Neural cell (in vitro differentiated cells): ENCODE data around the gene UROC1. TPM values are rescaled to one million over a fixed set of nuclear protein-coding genes. Genes with fewer than 3 reads are reported as not detected.

ENCODE experiments used
- H2AFZ ChIP-seq: fragments of 200-600, 300-800 bp; sonication (generic), shearing (Covaris generic); 2 replicates; pipeline ENCODE4 v1.6.0; 2014; ENCODE audit warnings: low read depth, mild to moderate bottlenecking, antibody characterized with exemption, low read length, moderate library complexity
- H3F3A ChIP-seq: fragments of 200-600 bp; shearing (Covaris generic); 2 replicates; pipeline ENCODE4 v1.6.1; 2016; ENCODE audit warnings: mild to moderate bottlenecking, moderate library complexity, mixed read lengths, antibody characterized with exemption, low read length; ENCODE audit not compliant: insufficient read depth, poor library complexity, severe bottlenecking
- H3K27ac ChIP-seq: fragments of 200-600, 300-800 bp; sonication (generic), shearing (Covaris generic); 2 replicates; pipeline ENCODE4 v1.5.1; 2014; ENCODE audit warnings: mild to moderate bottlenecking, low read length, moderate library complexity
- H3K27me3 ChIP-seq: fragments of 300-800, 200-600 bp; sonication (generic), shearing (Covaris generic); 2 replicates; pipeline ENCODE4 v1.6.0; 2014; ENCODE audit warnings: mild to moderate bottlenecking, low read depth, low read length, moderate library complexity; ENCODE audit not compliant: insufficient read depth
- H3K36me3 ChIP-seq: fragments of 300-800, 200-600 bp; sonication (generic), shearing (Covaris generic); 2 replicates; pipeline ENCODE4 v1.5.1; 2014; ENCODE audit warnings: mild to moderate bottlenecking, antibody characterized with exemption, low read length, moderate library complexity; ENCODE audit not compliant: insufficient read depth
- H3K4me2 ChIP-seq: fragments of 300-800, 200-600 bp; sonication (generic), shearing (Covaris generic); 2 replicates; pipeline ENCODE4 v1.6.0; 2014; ENCODE audit warnings: mild to moderate bottlenecking, low read length
- H3K4me3 ChIP-seq: fragments of 300-800, 200-600 bp; sonication (generic), shearing (Covaris generic); 2 replicates; pipeline ENCODE4 v1.5.1; 2014; ENCODE audit warnings: mild to moderate bottlenecking, low read length, moderate library complexity
- H3K79me2 ChIP-seq: fragments of 200-600 bp; shearing (Covaris generic); replicated peaks from 2 replicates; pipeline ENCODE4 v1.6.0; 2014; ENCODE audit warnings: mild to moderate bottlenecking, low read length, moderate library complexity; ENCODE audit not compliant: insufficient read depth
- H3K9ac ChIP-seq: fragments of 300-800, 200-600 bp; sonication (generic), shearing (Covaris generic); 2 replicates; pipeline ENCODE4 v1.6.1; 2016; ENCODE audit warnings: mild to moderate bottlenecking, low read length, mixed read lengths
- H3K9me2 ChIP-seq: fragments of 200-600 bp; shearing (Covaris generic); 2 replicates; pipeline ENCODE4 v1.6.1; 2016; ENCODE audit warnings: mild to moderate bottlenecking, low read length, mixed read lengths; ENCODE audit not compliant: insufficient read depth
- H3K9me3 ChIP-seq: fragments of 200-600, 300-800 bp; sonication (generic), shearing (Covaris generic); 2 replicates; pipeline ENCODE4 v1.6.1; 2016; ENCODE audit warnings: mild to moderate bottlenecking, mixed run types, low read length, moderate library complexity, mixed read lengths
- H4K20me1 ChIP-seq: fragments of 200-600 bp; shearing (Covaris generic); 2 replicates; pipeline ENCODE4 v1.6.1; 2016; ENCODE audit warnings: mild to moderate bottlenecking, mixed run types; ENCODE audit not compliant: insufficient read depth
- CTCF ChIP-seq: fragments of 450-650 bp; IDR thresholded peaks from 2 replicates; pipeline ENCODE4 v1.5.1; 2014; ENCODE audit warnings: antibody characterized with exemption, mild to moderate bottlenecking, moderate library complexity; ENCODE audit not compliant: poor library complexity, severe bottlenecking
- EP300 ChIP-seq: fragments of 450-650 bp; conservative IDR thresholded peaks from 2 replicates; pipeline ENCODE4 v1.6.1; 2014; ENCODE audit warnings: antibody characterized with exemption, mild to moderate bottlenecking, moderate library complexity; ENCODE audit not compliant: poor library complexity, severe bottlenecking
- EZH2 ChIP-seq: fragments of 200-600, 300-800 bp; shearing (Covaris generic), sonication (generic); IDR thresholded peaks from 2 replicates; pipeline ENCODE4 v1.6.1; 2014; ENCODE audit warnings: antibody characterized with exemption, low read length, borderline replicate concordance, mild to moderate bottlenecking; ENCODE audit not compliant: insufficient read depth, poor library complexity, severe bottlenecking
- MXI1 ChIP-seq: fragments of 450-650 bp; conservative IDR thresholded peaks from 2 replicates; pipeline ENCODE4 v1.6.1; 2014; ENCODE audit warnings: antibody characterized with exemption, mild to moderate bottlenecking; ENCODE audit not compliant: poor library complexity, severe bottlenecking
- POLR2AphosphoS5 ChIP-seq: IDR thresholded peaks from 2 replicates; pipeline ENCODE4 v1.6.1; 2012
- RAD21 ChIP-seq: fragments of 450-650 bp; conservative IDR thresholded peaks from 2 replicates; pipeline ENCODE4 v1.6.1; 2014; ENCODE audit warnings: antibody characterized with exemption, mild to moderate bottlenecking, moderate library complexity
- REST ChIP-seq: IDR thresholded peaks from 2 replicates; pipeline ENCODE4 v1.6.1; 2012; ENCODE audit warnings: borderline replicate concordance
- SMC3 ChIP-seq: fragments of 450-650 bp; conservative IDR thresholded peaks from 2 replicates; pipeline ENCODE4 v1.6.1; 2014; ENCODE audit warnings: antibody characterized with exemption, mild to moderate bottlenecking, moderate library complexity; ENCODE audit not compliant: poor library complexity
- TAF1 ChIP-seq: IDR thresholded peaks from 2 replicates; pipeline ENCODE4 v1.6.1; 2012; ENCODE audit warnings: low read depth
- polyA plus RNA-seq: library from polyadenylated mRNA; depleted of rRNA; stranded (reverse); fragments of >200 nt; gene quantifications from 2 replicates; pipeline ENCODE4 v1.2.3, GENCODE V29; 2014

Gene UROC1
- polyA plus RNA-seq, 1 donor from 2014 or later = not detected

- H2AFZ ChIP-seq = no peak overlapping the region
Observed at GRCh38 chr3:126540342-126540849, 22.8 kb upstream of the UROC1 start.

DNA sequence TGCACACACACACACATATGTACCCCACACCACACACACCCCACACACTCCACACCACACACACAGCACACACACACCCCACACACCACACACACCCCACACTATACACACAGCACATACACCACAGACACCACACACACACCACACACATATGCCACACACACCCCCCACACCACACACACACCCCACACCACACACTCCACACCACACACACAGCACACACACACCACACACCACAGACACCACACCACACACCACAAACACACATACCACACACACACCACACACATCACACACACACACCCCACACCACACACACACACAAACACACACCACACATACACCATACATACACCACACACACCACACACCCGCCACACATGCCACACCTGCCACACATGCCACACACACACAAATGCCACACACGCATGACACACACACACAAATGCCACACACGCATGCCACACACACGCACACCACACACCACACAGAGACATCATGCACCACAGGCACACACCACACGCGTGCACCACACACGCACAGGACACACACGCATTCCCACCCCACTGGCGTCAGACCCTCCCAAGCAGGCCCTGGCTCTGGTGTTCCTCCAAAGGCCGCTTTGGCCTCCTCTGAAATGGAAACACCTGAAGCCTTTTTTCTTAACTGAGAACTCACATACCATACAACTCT is 22.1 kb upstream of the UROC1 start:
- no peaks in the 10 kb centered on the region for H3K79me2 ChIP-seq
- no peaks in the 10 kb centered on the region for H3K9me2 ChIP-seq
- no peak overlapping the region for H3K27ac ChIP-seq
- H3K4me3 ChIP-seq = no peak overlapping the region
- H3F3A ChIP-seq = no peaks in the 10 kb centered on the region
- H4K20me1 ChIP-seq = no peaks in the 10 kb centered on the region
- H3K4me2 ChIP-seq = no peak overlapping the region
- H3K9ac ChIP-seq = no peak overlapping the region
- no peak overlapping the region for H2AFZ ChIP-seq
- H3K27me3 ChIP-seq = no peaks in the 10 kb centered on the region
- H3K36me3 ChIP-seq = no peaks in the 10 kb centered on the region
- no peaks in the 10 kb centered on the region for H3K9me3 ChIP-seq
- TF ChIP-seq RAD21 (no peak), POLR2AphosphoS5 (no peak), EP300 (no peak), REST (no peak), CTCF (no peak)

More at GRCh38 chr3:126540342-126540849, 22.8 kb upstream of the UROC1 start:
- Histone ChIP-seq H3K9me3 (no peaks in the 10 kb centered on the region), H3K27me3 (no peaks in the 10 kb centered on the region), H3K36me3 (no peaks in the 10 kb centered on the region), H3K27ac (no peak overlapping the region), H3K4me2 (no peak overlapping the region), H3K9me2 (no peaks in the 10 kb centered on the region), H3F3A (no peaks in the 10 kb centered on the region), H3K9ac (no peak overlapping the region), H4K20me1 (no peaks in the 10 kb centered on the region), H3K4me3 (no peak overlapping the region), H3K79me2 (no peaks in the 10 kb centered on the region)
- no peak for TF ChIP-seq MXI1
- TF ChIP-seq SMC3 = no peak
- no peak for TF ChIP-seq REST
- TF ChIP-seq POLR2AphosphoS5 = no peak
- no peak for TF ChIP-seq EZH2
- TF ChIP-seq RAD21 = no peak
- TF ChIP-seq TAF1 = no peak
- no peak for TF ChIP-seq EP300
- TF ChIP-seq CTCF = no peak
